A673 (cell line): ENCODE results near the gene GPR157.

Experiments
- CTCF ChIP-seq: fragments of 300-800, 200-600 bp; sonication (generic); conservative IDR thresholded peaks from 2 replicates; pipeline ENCODE4 v1.5.1; 2017; ENCODE audit warnings: low read depth, mild to moderate bottlenecking, antibody characterized with exemption, low read length, moderate library complexity, mixed read lengths
- EZH2 ChIP-seq: fragments of 200-600 bp; sonication (generic); IDR thresholded peaks from 2 replicates; pipeline ENCODE4 v1.6.1; 2017; ENCODE audit warnings: borderline replicate concordance, low read depth, mild to moderate bottlenecking, mixed read lengths, antibody characterized with exemption, low read length; ENCODE audit not compliant: poor library complexity, severe bottlenecking

DNA sequence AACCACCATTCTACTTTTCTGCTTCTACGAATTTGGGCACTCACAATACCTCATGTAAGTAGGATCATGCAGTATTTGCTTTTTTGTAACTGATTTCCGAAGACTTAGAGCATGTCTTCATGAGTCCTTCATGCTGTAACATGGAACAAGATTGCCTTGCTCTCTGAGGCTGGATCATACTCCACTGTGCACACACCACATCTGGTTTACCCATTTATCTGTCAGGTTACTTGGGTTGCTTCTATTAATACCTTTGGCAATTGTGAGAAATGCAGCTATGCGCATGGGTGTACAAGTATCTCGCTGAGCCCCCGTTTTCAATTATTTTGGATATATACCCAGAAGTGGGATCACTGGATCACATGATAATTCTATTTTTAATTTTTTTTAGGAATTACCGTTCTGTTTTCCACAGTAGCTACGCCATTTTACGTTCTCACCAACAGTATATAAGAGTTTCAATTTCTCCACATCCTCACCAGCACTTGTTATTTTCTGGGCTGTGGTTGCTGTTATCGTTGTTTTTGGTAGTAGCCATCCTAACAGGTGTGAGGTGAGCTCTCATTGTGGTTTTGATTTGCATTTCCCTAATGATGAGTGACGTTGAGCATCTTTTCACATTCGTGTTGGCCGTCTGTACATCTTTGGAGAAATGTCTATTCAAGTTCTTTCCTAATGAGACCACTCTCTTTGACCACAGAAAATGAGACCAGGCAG lies 48.8 kb downstream of the GPR157 start:
- no peak for TF ChIP-seq CTCF
- no peak for TF ChIP-seq EZH2
